NCI-H2227 (cell line): Measurements from ENCODE around the gene IGFL3.
"Not testable (repeated sequence)": the region's sequence is repeated elsewhere in the genome, so short reads cannot be mapped to it uniquely, and the experiment has no call there.

Experiments
- DNase-seq: peaks from one replicate; lab custom pipeline; 2025; ENCODE audit not compliant: unreplicated experiment; lab: John Stamatoyannopoulos, UW

Gene IGFL3

DNA sequence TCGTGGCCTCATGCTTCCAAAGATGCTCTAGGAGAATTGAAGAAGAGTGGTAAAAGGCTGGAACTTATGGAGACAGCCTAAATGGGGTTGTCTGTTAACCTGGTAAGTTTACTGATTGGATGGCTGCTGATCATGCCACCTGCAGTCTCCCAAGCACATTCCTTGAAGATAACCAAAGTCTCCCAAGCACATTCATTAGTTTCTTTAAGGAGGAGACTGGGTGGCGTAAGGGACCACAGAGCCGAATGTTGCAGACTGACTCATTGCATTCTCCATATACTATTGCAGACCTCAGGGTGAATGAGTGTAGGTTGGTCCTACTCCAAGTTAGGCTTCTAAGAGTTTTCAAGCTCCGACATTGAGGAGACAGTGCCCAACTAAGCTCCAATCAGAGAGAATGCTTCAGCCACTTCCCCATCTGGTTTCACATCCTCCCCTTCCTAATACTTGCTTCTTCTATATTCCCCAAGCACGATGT lies at the start of gene IGFL3:
TSS of gene IGFL3 (minus strand) at position 51 of the 478 bp plus-strand sequence. CDS start at position 12, 39 bp downstream.
- no peak for DNase-seq

- no peak for DNase-seq
These were observed 49.5 kb upstream of the IGFL3 start for GRCh38 chr19:46173886-46174480.

- DNase-seq: no peak
These were observed 38.2 kb upstream of the IGFL3 start for GRCh38 chr19:46162731-46163130.

DNA sequence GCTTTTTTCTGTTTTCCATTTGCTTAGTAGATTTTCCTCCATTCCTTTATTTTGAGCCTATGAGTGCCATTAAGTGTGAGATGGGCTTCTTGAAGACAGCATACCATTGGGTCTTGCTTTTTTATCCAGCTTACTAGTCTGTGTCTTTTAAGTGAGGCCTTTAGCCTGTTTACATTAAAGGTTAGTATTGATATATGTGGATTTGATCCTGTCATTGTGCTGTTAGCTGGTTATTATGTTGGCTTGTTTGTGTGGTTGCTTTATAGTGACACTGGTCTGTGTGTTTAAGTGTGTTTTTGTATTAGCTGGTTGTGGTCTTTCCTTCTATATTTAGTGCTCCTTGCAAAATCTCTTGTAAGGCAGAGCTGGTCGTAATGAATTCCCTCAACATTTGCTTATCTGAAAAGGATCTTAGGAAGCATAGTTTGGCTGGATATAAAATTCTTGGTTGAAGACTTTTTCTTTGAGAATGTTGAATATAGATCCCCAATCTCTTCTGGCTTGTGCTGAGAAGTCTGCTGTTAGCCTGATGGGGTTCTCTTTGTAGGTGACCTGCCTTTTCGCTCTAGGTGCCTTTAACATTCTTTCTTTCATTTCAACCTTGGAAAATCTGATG lies 37.3 kb upstream of the IGFL3 start:
- not testable (repeated sequence) for DNase-seq

GRCh38 chr19:46160233-46160775 lies 35.8 kb upstream of the IGFL3 start:
- no peak for DNase-seq

DNA sequence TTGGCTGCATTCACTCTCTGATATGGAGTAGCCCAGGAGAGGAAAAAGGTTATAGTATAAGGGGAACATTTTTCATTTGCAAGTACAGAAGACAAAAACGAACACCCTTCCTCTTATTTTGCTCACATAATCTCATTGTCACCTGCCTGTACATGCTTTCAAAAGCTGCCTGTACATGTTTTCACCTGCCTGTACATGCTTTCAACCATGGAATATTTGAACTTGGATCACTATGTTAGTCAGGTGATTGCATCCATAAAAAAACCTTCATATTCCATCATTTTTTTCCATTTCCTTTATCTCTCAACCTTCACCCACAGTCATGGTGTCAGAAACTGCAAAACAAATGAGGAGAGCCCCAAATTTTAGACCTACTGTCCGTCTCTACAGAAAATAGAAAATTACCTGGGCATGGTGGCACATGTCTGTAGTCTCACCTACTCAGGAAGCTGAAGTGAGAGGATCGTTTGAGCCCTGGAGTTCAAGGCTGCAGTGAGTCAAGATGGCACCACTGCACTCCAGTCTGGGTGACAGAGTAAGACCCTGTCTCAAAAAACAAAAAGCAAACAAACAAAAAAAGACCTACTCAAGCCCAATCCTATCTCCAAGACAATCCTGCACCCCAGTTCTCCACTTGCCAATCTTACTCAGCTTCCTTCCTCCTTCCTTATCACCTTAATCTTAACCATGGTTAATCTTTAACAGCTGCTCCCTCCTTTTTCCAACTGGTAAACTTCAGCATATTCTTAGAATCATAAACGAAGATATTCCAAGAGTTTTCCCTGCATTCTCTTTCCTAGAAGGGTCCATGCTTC lies 35.1 kb upstream of the IGFL3 start:
- no peak for DNase-seq

GRCh38 chr19:46155237-46155636 lies 30.7 kb upstream of the IGFL3 start:
- no peak for DNase-seq

GRCh38 chr19:46150606-46151005 lies 26.1 kb upstream of the IGFL3 start:
- DNase-seq: no peak

GRCh38 chr19:46147791-46148288 lies 23.4 kb upstream of the IGFL3 start, which contains the start of gene IGFL2:
TSS of gene IGFL2 (plus strand) at chr19:46148238. CDS start at chr19:46148279, 41 bp downstream.
- DNase-seq: no peak

DNA sequence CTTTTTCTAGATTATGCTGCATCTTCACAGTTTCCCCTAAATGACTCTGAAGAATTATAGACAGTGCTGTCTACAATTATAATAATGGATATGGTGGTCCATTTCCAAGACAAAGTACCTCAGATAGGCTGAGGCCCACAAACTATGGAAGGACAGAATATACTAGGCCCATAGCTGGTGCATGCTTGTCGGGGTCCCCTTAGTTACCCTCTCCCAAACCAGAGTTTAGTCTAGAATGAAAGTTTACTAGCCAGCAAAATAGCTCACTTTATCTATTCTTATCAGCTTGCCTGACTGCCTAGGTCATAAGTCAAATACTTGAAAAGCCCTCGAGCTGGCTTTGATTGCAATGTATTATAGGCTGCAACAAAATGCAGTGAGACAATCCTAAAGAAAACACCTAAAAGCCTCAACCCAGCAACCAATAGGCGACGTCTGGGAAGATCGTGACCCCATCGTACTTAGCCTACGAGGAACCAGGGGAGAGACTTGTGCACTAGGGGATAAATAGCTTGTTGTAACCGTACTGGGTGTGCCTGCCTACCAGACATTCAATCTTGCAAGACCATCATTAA lies 22.8 kb upstream of the IGFL3 start:
- DNase-seq: no peak

DNA sequence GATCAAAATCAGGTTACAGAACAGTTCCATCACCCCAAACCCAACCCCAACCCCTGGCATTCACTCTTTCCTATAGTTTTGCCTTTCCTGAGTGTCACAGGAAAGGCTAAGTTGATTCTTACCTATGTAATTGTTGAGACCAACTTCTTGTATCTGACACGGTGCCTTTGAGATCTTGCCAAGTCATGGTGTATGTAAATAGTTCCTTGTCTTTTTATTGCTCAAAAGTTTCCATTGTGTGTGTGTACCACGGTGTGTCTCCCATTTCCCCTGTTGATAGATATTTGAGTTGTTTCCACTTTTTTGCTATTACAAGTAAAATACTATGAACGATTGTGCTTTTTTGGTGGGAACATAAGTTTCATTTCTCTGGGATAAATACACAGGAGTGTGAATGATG lies 20.3 kb upstream of the IGFL3 start:
- no peak for DNase-seq

GRCh38 chr19:46142294-46142693 lies 17.8 kb upstream of the IGFL3 start:
- no peak for DNase-seq

DNA sequence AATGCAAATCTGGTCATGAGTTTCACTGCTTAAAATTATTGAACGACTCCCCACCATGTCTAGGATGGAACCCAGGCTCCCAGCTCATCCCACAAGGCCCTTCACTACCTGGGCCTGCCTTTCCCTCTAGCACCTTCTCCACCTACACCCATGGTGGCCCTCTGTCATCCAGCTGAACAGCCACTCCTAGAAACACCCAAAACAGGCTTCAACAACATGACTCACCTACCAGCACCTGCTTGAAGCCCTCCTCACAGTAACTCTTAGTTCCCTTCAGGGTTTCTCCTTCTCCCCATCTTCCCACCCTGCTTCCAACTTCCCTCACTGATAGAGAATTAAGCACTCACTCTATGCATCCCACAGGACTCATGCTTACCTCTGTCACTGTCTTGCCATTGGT lies 16.9 kb upstream of the IGFL3 start:
- no peak for DNase-seq

- DNase-seq: no peak
These were observed 13.5 kb upstream of the IGFL3 start for GRCh38 chr19:46137915-46138473.

GRCh38 chr19:46134527-46134926 lies 10.0 kb upstream of the IGFL3 start:
- DNase-seq: no peak

DNA sequence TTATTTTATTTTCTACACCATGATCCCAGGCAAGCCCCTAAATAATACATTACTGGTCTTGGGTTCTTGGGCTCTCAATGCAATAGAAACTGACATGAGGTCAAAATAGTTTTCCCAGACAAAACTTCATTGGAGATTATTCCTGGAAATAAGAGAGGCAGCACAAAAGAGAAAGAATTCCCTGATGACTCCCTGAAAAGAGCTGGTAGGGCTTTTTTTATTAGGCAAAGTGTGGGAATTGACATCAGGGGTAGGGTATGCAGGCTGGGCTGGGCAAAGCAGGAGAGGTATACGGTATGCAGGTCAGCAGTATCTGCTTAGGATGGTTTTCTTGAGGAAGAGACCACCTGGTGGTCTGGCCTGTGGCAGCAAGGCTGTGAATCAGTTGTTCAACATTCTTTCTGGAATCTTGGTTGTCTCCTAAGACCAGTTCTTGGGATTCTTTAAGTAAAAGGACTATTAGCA lies 9.3 kb upstream of the IGFL3 start:
- no peak for DNase-seq

- no peak for DNase-seq
These were observed 8.7 kb upstream of the IGFL3 start for GRCh38 chr19:46133101-46133627.

DNA sequence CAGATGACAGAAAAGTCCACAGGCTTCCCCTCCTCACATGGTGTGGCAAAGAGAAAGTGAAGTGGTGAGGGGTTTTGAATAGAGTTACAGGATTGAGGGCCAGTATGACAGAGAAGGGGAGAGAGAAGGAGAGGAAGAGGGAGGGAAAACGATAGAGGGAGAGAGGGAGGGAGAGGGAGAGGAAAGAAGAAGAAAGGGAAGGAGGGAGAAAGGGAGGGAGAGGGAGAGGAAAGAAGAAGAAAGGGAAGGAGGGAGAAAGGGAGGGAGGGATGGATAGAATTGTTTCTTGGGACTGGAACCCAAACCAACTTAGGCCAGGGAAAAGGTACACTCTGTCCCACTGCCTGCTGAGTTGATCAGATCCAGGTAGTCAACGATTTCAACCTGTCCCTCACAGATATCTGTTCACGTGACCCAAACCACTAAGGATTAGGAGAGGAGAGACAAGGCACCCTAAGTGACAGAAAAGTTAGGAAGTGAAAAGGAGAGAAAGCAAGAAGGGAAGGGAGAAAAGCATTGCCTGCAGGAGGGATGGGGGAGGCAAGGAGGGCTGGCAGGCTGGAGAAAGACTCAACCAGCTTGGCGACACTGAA lies 8.1 kb upstream of the IGFL3 start:
- DNase-seq: no peak

DNA sequence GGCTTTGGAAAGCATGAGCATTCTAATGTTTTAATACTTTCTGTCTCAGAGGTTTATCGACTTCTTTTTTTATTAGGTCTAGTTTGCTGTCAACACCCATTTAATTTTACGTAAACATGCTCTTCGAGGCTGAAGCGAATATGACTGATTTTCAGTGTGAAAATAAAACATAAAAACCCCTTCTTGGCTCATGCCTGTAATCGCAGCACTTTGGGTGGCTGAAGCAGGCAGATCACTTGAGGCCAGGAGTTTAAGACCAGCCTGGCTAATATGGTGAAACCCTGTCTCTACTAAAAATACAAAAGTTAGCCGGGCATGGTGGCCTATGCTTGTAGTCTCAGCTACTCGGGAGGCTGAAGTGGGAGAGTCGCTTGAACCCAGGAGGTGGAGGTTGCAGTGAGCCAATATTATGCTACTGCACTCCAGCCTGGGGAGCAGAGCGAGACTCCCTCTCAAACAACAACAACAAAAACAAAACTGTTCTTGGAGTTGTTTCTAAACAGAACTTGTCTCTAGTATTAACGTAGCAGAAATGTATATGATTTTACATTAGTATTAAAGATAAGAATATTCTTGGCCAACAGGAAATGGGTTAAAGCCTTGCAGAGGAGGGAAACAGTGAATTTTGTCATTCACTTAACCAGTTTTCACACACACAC lies 7.1 kb upstream of the IGFL3 start:
- no peak for DNase-seq
